ENCODE data around the gene QSER1. TPM values are rescaled to one million over a fixed set of nuclear protein-coding genes. Genes with fewer than 3 reads are reported as not detected.
"Not testable (repeated sequence)": the region's sequence is repeated elsewhere in the genome, so short reads cannot be mapped to it uniquely, and the experiment has no call there.

Gene QSER1
- polyA plus RNA-seq, 1 donor, result 19.5 TPM

GRCh38 chr11:32888384-32888710 is 4.3 kb upstream of the QSER1 start:
- not testable (repeated sequence) for DNase-seq; H3K27ac ChIP-seq (ENCODE audit: low read length); H3K27me3 ChIP-seq (ENCODE audit: control insufficient read depth, insufficient read depth, low read length); H3K9me3 ChIP-seq (ENCODE audit: control insufficient read depth, low read depth, low read length); H3K4me1 ChIP-seq (ENCODE audit: control insufficient read depth, insufficient read depth, low read length); H3K4me3 ChIP-seq (ENCODE audit: low read length); H3K36me3 ChIP-seq (ENCODE audit: control insufficient read depth, insufficient read depth, low read length)
- WGBS (ENCODE audit: insufficient coverage, low lambda C conversion rate), result no CpG with 5 or more reads among the region's 17 CpGs

DNA sequence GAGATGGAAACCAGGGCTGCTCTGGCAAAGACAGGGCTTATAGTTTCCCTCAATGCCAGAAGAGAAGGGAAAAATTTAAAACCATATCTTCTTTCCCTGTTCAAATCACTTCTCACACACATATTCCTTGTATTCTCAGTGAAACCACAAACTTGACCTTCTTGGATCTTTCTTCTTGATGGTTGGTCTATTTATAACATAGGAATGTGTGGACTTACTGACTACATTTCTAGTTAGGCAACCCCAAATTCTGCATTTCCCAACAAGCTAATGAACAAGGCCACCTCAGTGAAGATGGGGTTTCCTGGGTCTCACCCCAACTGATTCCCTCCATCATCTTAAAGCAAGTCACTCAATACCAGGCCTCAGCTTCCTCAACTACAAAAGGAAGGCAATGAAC is 3.8 kb upstream of the QSER1 start:
- no peak overlapping the region for H3K4me3 ChIP-seq (ENCODE audit: low read length)
- H3K36me3 ChIP-seq (ENCODE audit: control insufficient read depth, insufficient read depth, low read length), result no peaks in the 10 kb centered on the region
- peaks cover 8% of the 10 kb centered on the region for H3K4me1 ChIP-seq (ENCODE audit: control insufficient read depth, insufficient read depth, low read length)
- no peak for DNase-seq
- no peak overlapping the region for H3K27ac ChIP-seq (ENCODE audit: low read length)
- no peaks in the 10 kb centered on the region for H3K27me3 ChIP-seq (ENCODE audit: control insufficient read depth, insufficient read depth, low read length)
- H3K9me3 ChIP-seq (ENCODE audit: control insufficient read depth, low read depth, low read length), result peaks cover 6% of the 10 kb centered on the region

- H3K27me3 ChIP-seq (ENCODE audit: control insufficient read depth, insufficient read depth, low read length), result no peaks in the 10 kb centered on the region
- peak in 1 of 2 donors; percentile 12 for DNase-seq
- WGBS (ENCODE audit: insufficient coverage, low lambda C conversion rate), result 21% methylated on average over 6 of the region's 11 CpGs
- H3K36me3 ChIP-seq (ENCODE audit: control insufficient read depth, insufficient read depth, low read length), result no peaks in the 10 kb centered on the region
- peaks cover 8% of the 10 kb centered on the region for H3K4me1 ChIP-seq (ENCODE audit: control insufficient read depth, insufficient read depth, low read length)
- H3K4me3 ChIP-seq (ENCODE audit: low read length), result no peak overlapping the region
- no peak overlapping the region for H3K27ac ChIP-seq (ENCODE audit: low read length)
- H3K9me3 ChIP-seq (ENCODE audit: control insufficient read depth, low read depth, low read length), result peaks cover 6% of the 10 kb centered on the region
These were observed 1.6 kb upstream of the QSER1 start for GRCh38 chr11:32890843-32891656.

DNA sequence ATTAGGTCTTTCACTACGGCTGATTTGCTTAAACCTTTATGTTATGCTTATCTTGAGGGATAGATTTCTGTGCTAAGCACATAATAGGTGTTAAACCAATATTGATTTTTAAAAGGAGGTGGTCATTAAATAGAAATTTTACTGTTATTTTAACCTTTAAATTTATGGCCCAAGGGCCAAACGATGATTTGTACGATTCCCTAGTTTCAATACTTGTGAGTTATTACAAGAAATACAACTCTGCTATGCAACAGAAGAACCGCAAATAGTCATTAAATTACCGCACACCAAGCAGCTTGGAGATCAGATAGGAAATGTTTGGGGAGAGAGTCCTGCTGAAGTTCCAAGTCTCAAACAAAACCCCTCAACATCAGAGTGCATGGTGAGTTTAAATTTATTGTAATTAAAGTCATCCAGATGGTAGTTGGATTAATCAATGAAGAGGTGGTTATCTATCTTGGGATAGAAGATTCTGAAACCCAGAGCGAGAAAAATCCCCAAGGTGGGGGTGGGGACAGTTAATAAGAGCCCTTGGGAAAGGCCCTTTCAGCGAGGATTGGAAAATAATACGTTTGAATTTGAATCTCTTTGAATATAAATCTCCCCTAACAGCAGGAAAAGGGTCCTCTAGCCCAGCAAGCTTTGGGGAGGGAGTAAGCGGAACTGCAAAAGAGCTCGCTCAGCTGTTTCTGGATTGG is 805 bp upstream of the QSER1 start:
- peaks cover 8% of the 10 kb centered on the region for H3K4me1 ChIP-seq (ENCODE audit: control insufficient read depth, insufficient read depth, low read length)
- no peaks in the 10 kb centered on the region for H3K36me3 ChIP-seq (ENCODE audit: control insufficient read depth, insufficient read depth, low read length)
- H3K9me3 ChIP-seq (ENCODE audit: control insufficient read depth, low read depth, low read length), result peaks cover 6% of the 10 kb centered on the region
- no peaks in the 10 kb centered on the region for H3K27me3 ChIP-seq (ENCODE audit: control insufficient read depth, insufficient read depth, low read length)
- peak overlapping the region; percentile 88 for H3K27ac ChIP-seq (ENCODE audit: low read length)
- WGBS (ENCODE audit: insufficient coverage, low lambda C conversion rate), result no CpG with 5 or more reads among the region's 10 CpGs
- peak overlapping the region; percentile 88 for H3K4me3 ChIP-seq (ENCODE audit: low read length)
- DNase-seq, result no peak

- Histone ChIP-seq H3K4me1 (ENCODE audit: control insufficient read depth, insufficient read depth, low read length) (peaks cover 8% of the 10 kb centered on the region), H3K27me3 (ENCODE audit: control insufficient read depth, insufficient read depth, low read length) (no peaks in the 10 kb centered on the region), H3K36me3 (ENCODE audit: control insufficient read depth, insufficient read depth, low read length) (no peaks in the 10 kb centered on the region), H3K27ac (ENCODE audit: low read length) (peak overlapping the region; percentile 90), H3K4me3 (ENCODE audit: low read length) (peak overlapping the region; percentile 87), H3K9me3 (ENCODE audit: control insufficient read depth, low read depth, low read length) (peaks cover 6% of the 10 kb centered on the region)
- DNase-seq, result no peak
- WGBS (ENCODE audit: insufficient coverage, low lambda C conversion rate), result no CpG with 5 or more reads among the region's 32 CpGs
These were observed 407 bp downstream of the QSER1 start for GRCh38 chr11:32893093-32893342.

GRCh38 chr11:32893343-32894148 is 935 bp downstream of the QSER1 start:
- DNase-seq, result peak; percentile 40 to 75
- H3K36me3 ChIP-seq (ENCODE audit: control insufficient read depth, insufficient read depth, low read length), result no peaks in the 10 kb centered on the region
- H3K4me1 ChIP-seq (ENCODE audit: control insufficient read depth, insufficient read depth, low read length), result peaks cover 8% of the 10 kb centered on the region
- H3K27me3 ChIP-seq (ENCODE audit: control insufficient read depth, insufficient read depth, low read length), result no peaks in the 10 kb centered on the region
- WGBS (ENCODE audit: insufficient coverage, low lambda C conversion rate), result no CpG with 5 or more reads among the region's 66 CpGs
- peak overlapping the region; percentile 90 for H3K27ac ChIP-seq (ENCODE audit: low read length)
- peaks cover under 1% of the 10 kb centered on the region for H3K9me3 ChIP-seq (ENCODE audit: control insufficient read depth, low read depth, low read length)
- peak overlapping the region; percentile 87 for H3K4me3 ChIP-seq (ENCODE audit: low read length)

- peaks cover 8% of the 10 kb centered on the region for H3K4me1 ChIP-seq (ENCODE audit: control insufficient read depth, insufficient read depth, low read length)
- 3% methylated on average over 6 of the region's 14 CpGs for WGBS (ENCODE audit: insufficient coverage, low lambda C conversion rate)
- peak overlapping the region; percentile 87 for H3K4me3 ChIP-seq (ENCODE audit: low read length)
These were observed 1.7 kb downstream of the QSER1 start for GRCh38 chr11:32894149-32894827.

DNA sequence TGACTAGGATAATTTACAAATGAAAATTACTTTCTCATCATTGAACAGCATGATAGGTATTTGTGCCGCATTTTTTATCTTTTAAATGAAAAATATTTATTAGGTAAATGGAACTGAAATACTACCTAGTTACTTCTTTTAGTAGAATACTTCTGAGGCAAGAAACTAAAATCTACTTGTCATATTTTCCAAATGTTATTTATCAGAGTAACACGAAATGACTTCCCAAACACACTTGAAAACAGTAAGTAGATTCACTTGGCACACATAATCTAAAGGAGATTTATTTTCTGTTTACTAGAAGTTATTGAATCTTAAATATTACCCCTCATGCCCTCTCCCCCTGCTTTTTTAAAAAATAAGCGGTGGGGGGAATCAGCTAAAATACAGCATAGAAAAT is 2.3 kb downstream of the QSER1 start:
- 63% methylated on average over 2 of the region's 3 CpGs for WGBS (ENCODE audit: insufficient coverage, low lambda C conversion rate)
- H3K4me1 ChIP-seq (ENCODE audit: control insufficient read depth, insufficient read depth, low read length), result peaks cover 8% of the 10 kb centered on the region
- peak overlapping the region; percentile 90 for H3K27ac ChIP-seq (ENCODE audit: low read length)
- H3K9me3 ChIP-seq (ENCODE audit: control insufficient read depth, low read depth, low read length), result no peaks in the 10 kb centered on the region
- DNase-seq, result no peak
- H3K27me3 ChIP-seq (ENCODE audit: control insufficient read depth, insufficient read depth, low read length), result no peaks in the 10 kb centered on the region
- no peak overlapping the region for H3K4me3 ChIP-seq (ENCODE audit: low read length)
- peaks cover 3% of the 10 kb centered on the region for H3K36me3 ChIP-seq (ENCODE audit: control insufficient read depth, insufficient read depth, low read length)

More at GRCh38 chr11:32894149-32894827, 1.7 kb downstream of the QSER1 start:
- no peaks in the 10 kb centered on the region for H3K27me3 ChIP-seq (ENCODE audit: control insufficient read depth, insufficient read depth, low read length)
- H3K9me3 ChIP-seq (ENCODE audit: control insufficient read depth, low read depth, low read length), result no peaks in the 10 kb centered on the region
- DNase-seq, result peak; percentile 57 to 84
- peak overlapping the region; percentile 90 for H3K27ac ChIP-seq (ENCODE audit: low read length)
- peaks cover 3% of the 10 kb centered on the region for H3K36me3 ChIP-seq (ENCODE audit: control insufficient read depth, insufficient read depth, low read length)

DNA sequence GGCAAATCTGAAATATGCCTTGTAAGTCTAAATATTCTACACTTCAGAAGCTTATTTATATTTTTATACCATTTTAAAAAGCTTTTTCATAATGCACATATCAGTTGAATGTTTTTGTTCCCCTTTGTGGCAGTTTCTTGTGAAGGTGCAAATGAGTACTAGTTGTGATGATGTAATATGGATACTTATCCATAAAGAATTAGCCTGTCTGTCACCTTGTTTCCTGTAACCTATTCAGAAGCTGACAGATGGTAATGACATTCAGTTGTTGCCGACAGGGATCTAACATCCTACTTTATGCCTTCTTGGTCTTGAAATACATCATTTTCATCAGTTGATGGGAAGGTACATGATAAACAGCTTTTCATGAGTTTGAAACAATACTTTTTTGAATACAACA is 2.9 kb downstream of the QSER1 start:
- Histone ChIP-seq H3K27ac (ENCODE audit: low read length) (no peak overlapping the region), H3K4me1 (ENCODE audit: control insufficient read depth, insufficient read depth, low read length) (peaks cover 8% of the 10 kb centered on the region), H3K36me3 (ENCODE audit: control insufficient read depth, insufficient read depth, low read length) (peaks cover 3% of the 10 kb centered on the region), H3K27me3 (ENCODE audit: control insufficient read depth, insufficient read depth, low read length) (no peaks in the 10 kb centered on the region), H3K4me3 (ENCODE audit: low read length) (no peak overlapping the region), H3K9me3 (ENCODE audit: control insufficient read depth, low read depth, low read length) (no peaks in the 10 kb centered on the region)
- no peak for DNase-seq
- no CpG with 5 or more reads among the region's 1 CpG for WGBS (ENCODE audit: insufficient coverage, low lambda C conversion rate)

- Histone ChIP-seq H3K9me3 (ENCODE audit: control insufficient read depth, low read depth, low read length) (no peaks in the 10 kb centered on the region), H3K27me3 (ENCODE audit: control insufficient read depth, insufficient read depth, low read length) (no peaks in the 10 kb centered on the region), H3K27ac (ENCODE audit: low read length) (no peak overlapping the region), H3K36me3 (ENCODE audit: control insufficient read depth, insufficient read depth, low read length) (peaks cover 7% of the 10 kb centered on the region), H3K4me1 (ENCODE audit: control insufficient read depth, insufficient read depth, low read length) (no peaks in the 10 kb centered on the region), H3K4me3 (ENCODE audit: low read length) (no peak overlapping the region)
- DNase-seq, result no peak
- WGBS (ENCODE audit: insufficient coverage, low lambda C conversion rate), result no CpG with 5 or more reads among the region's 1 CpG
These were observed 4.5 kb downstream of the QSER1 start for GRCh38 chr11:32897103-32897502.
